B cell (primary cell): ENCODE data around the gene RREB1. TPM values are rescaled to one million over a fixed set of nuclear protein-coding genes. Genes with fewer than 3 reads are reported as not detected.

Experiments used
- ATAC-seq: fragments of 200-7000 bp; cut with Tn5 transposase; one replicate; pipeline ENCODE4 v1.10.0; 2021; ENCODE audit warnings: low read depth, mild to moderate bottlenecking, moderate number of reproducible peaks, moderate library complexity
- CTCF ChIA-PET: fragments of 350-600 bp; sonication (Branson Sonifier 250); formaldehyde crosslinking; loops from one replicate; lab custom pipeline; 2021; ENCODE audit warnings: antibody characterized with exemption, inconsistent platforms; lab: Charles Lee
- POLR2A ChIA-PET: fragments of 350-600 bp; sonication (Branson Sonifier 250); formaldehyde crosslinking; loops from one replicate; lab custom pipeline; 2021; ENCODE audit warnings: antibody characterized with exemption; lab: Charles Lee
- DNase-seq: peaks from one replicate; pipeline ENCODE4 v3.0.0; 2013
- H2AFZ ChIP-seq: 2 replicates; pipeline ENCODE4 v1.6.1; 2012; ENCODE audit warnings: mild to moderate bottlenecking, low read depth, low read length; ENCODE audit not compliant: insufficient read depth, poor library complexity, severe bottlenecking
- H3K27ac ChIP-seq, 2 donors: 1 replicate in 1 of 2; 2 replicates in 1 of 2; pipeline ENCODE4 v1.5.1; 2012 to 2013; ENCODE audit warnings: low read length in 2 of 2, mild to moderate bottlenecking in 2 of 2, moderate library complexity in 1 of 2
- H3K27me3 ChIP-seq, 4 experiments: fragments of 200-600 bp in 1 of 4; sonication (generic) in 1 of 4; replicated peaks in 1 of 4; 1 replicate in 2 of 4; 2 replicates in 2 of 4; pipeline versions ENCODE4 v1.6.1 to v1.7.0; 2013 to 2016; ENCODE audit warnings: low read length in 3 of 4, mild to moderate bottlenecking in 2 of 4, mixed read lengths in 1 of 4, moderate library complexity in 1 of 4; ENCODE audit not compliant: insufficient read depth in 4 of 4, control insufficient read depth in 3 of 4; ENCODE audit errors: control extremely low read depth in 1 of 4
- H3K36me3 ChIP-seq, 2 experiments: replicated peaks in 1 of 2; 1 replicate in 1 of 2; 2 replicates in 1 of 2; pipeline versions ENCODE4 v1.6.1 to v1.7.1; 2013; ENCODE audit warnings: low read length in 1 of 2; ENCODE audit not compliant: insufficient read depth in 2 of 2, control insufficient read depth in 1 of 2; ENCODE audit errors: control extremely low read depth in 1 of 2, extremely low read depth in 1 of 2
- H3K4me1 ChIP-seq, 2 donors: fragments of 200-600 bp in 1 of 2; sonication (generic) in 1 of 2; 1 replicate in 1 of 2; 2 replicates in 1 of 2; pipeline versions ENCODE4 v1.5.1 to v1.6.1; 2013 to 2017; ENCODE audit warnings: low read length in 2 of 2; ENCODE audit not compliant: control insufficient read depth in 2 of 2, insufficient read depth in 2 of 2
- H3K4me2 ChIP-seq: replicated peaks from 2 replicates; pipeline ENCODE3; 2012; ENCODE audit warnings: mild to moderate bottlenecking, low read depth, low read length; ENCODE audit not compliant: poor library complexity, severe bottlenecking
- H3K4me3 ChIP-seq, 5 experiments: fragments of 200-600 bp in 1 of 5; sonication (generic) in 1 of 5; 1 replicate in 3 of 5; 2 replicates in 2 of 5; pipeline versions ENCODE4 v1.5.1 to v1.7.0; 2011 to 2016; ENCODE audit warnings: low read length in 4 of 5, mild to moderate bottlenecking in 4 of 5, low read depth in 2 of 5, control low read depth in 1 of 5, moderate library complexity in 1 of 5; ENCODE audit not compliant: insufficient read depth in 1 of 5; ENCODE audit errors: control extremely low read depth in 1 of 5, extremely low read depth in 1 of 5
- H3K79me2 ChIP-seq: fragments of 200-600 bp; sonication (generic); one replicate; pipeline ENCODE4 v1.6.0; 2016; ENCODE audit warnings: low read length; ENCODE audit not compliant: control insufficient read depth, insufficient read depth
- H3K9ac ChIP-seq: fragments of 200-600 bp; sonication (generic); 2 replicates; pipeline ENCODE4 v1.6.1; 2017; ENCODE audit warnings: mild to moderate bottlenecking, low read length, moderate library complexity
- H3K9me3 ChIP-seq, 3 donors: one replicate each; pipeline versions ENCODE4 v1.6.1 to v1.7.1; 2013; ENCODE audit warnings: low read length in 2 of 3; ENCODE audit not compliant: control insufficient read depth in 2 of 3, insufficient read depth in 1 of 3; ENCODE audit errors: control extremely low read depth in 1 of 3
- H4K20me1 ChIP-seq: 2 replicates; pipeline ENCODE4 v1.6.0; 2012; ENCODE audit warnings: mild to moderate bottlenecking, low read length; ENCODE audit not compliant: insufficient read depth, control insufficient read depth, poor library complexity, severe bottlenecking
- H3K27ac Mint-ChIP-seq: one replicate; pipeline ENCODE4 v1.8.0; 2021; ENCODE audit warnings: mixed read lengths
- H3K27me3 Mint-ChIP-seq: one replicate; pipeline ENCODE4 v1.8.0; 2021; ENCODE audit warnings: mixed read lengths
- H3K4me1 Mint-ChIP-seq: one replicate; pipeline ENCODE4 v1.8.0; 2021; ENCODE audit warnings: mixed read lengths
- H3K4me3 Mint-ChIP-seq: one replicate; pipeline ENCODE4 v1.8.0; 2021; ENCODE audit warnings: mixed read lengths
- H3K9me3 Mint-ChIP-seq: one replicate; pipeline ENCODE4 v1.8.0; 2022; ENCODE audit warnings: mixed read lengths; ENCODE audit not compliant: insufficient read depth
- CTCF ChIP-seq: fragments of 200-600 bp; IDR thresholded peaks from one replicate; pipeline ENCODE4 v1.8.0; 2022; ENCODE audit warnings: antibody characterized with exemption, mild to moderate bottlenecking
- EZH2 ChIP-seq: IDR thresholded peaks from 2 replicates; pipeline ENCODE4 v1.6.1; 2012; ENCODE audit warnings: borderline replicate concordance, low read depth, mild to moderate bottlenecking, moderate library complexity, low read length; ENCODE audit not compliant: insufficient read depth, poor library complexity, severe bottlenecking
- WGBS: methylation state at CpG from one replicate; pipeline ENCODE4 v1.1.5; 2013; ENCODE audit warnings: missing lambda C conversion rate; ENCODE audit not compliant: insufficient coverage; 5-methylcytosine and 5-hydroxymethylcytosine counted together
- intact Hi-C: fragments of 100-400 bp; cut with micrococcal nuclease; formaldehyde crosslinking; loops from one replicate; pipeline ENCODE4 v1.10.0; 2022
- polyA plus RNA-seq: library from polyadenylated mRNA; depleted of rRNA; stranded (reverse); fragments of >200 nt; gene quantifications from 2 replicates; pipeline ENCODE4 v1.2.3, GENCODE V29; 2012
- total RNA-seq, 2 donors: library from RNA; stranded (reverse); fragments of 120-200 nt in 1 of 2; gene quantifications; 1 replicate in 1 of 2; 2 replicates in 1 of 2; pipeline versions ENCODE4 v1.2.3 to v1.2.4, GENCODE V29; 2013 to 2022

Gene RREB1
- total and polyA plus RNA-seq, 2 donors (not counting 1 experiment from before 2014, with no cell fraction given) = 10.4 to 58.6 TPM

- TF ChIP-seq CTCF = no peak
- TF ChIP-seq EZH2 = no peak
- H3K79me2 ChIP-seq = peaks cover 79% of the 10 kb centered on the region
- Mint-ChIP-seq H3K4me3 (peak overlapping the region; percentile 78), H3K27me3 (no peaks in the 10 kb centered on the region), H3K4me1 (peaks cover 68% of the 10 kb centered on the region), H3K27ac (peak overlapping the region; percentile 90), H3K9me3 (no peaks in the 10 kb centered on the region)
- no peaks in the 10 kb centered on the region for H3K9me3 ChIP-seq
- DNase-seq (peak; percentile 62), ATAC-seq (peak; percentile 7)
- peak overlapping the region; percentile 0 to 45 (median 27) for H3K4me3 ChIP-seq
- POLR2A ChIA-PET = interaction anchor here (0.6 to 1.6 kb wide), 3 partner anchors 7 to 84 kb away, joined by 3 to 4 read pairs (median 3); partner anchors contain the start of gene RREB1
- H3K4me2 ChIP-seq = peak overlapping the region; percentile 75
- H3K36me3 ChIP-seq = no peaks in the 10 kb centered on the region
- intact Hi-C loops = loop anchor here (1.0 to 5.0 kb wide), 2 partner anchors 30 to 65 kb away; partner anchors contain the start of gene RREB1
- CTCF ChIA-PET = interaction anchor here (1.9 to 4.1 kb wide), 2 partner anchors 17 to 106 kb away, joined by 6 to 17 read pairs; no protein-coding TSS in a partner anchor
- peak overlapping the region; percentile 89 to 90 for H3K27ac ChIP-seq
- H4K20me1 ChIP-seq = peaks cover 14% of the 10 kb centered on the region
- no peaks in the 10 kb centered on the region for H3K27me3 ChIP-seq
- H3K4me1 ChIP-seq = peaks cover 55 to 56% of the 10 kb centered on the region in 2 donors
- WGBS = 22% methylated on average over 4 of the region's 11 CpGs
- H2AFZ ChIP-seq = peak overlapping the region; percentile 57
- peak overlapping the region; percentile 45 for H3K9ac ChIP-seq
These were observed 29.7 kb downstream of the RREB1 start for GRCh38 chr6:7137335-7138045.
